Fibroblast of pulmonary artery (primary cell): ENCODE results near the gene TACR2.

ENCODE experiments used
- DNase-seq: peaks from one replicate; pipeline ENCODE4 v3.0.0-alpha.2; 2010; ENCODE audit warnings: low read depth
- H3K4me3 ChIP-seq: replicated peaks from 2 replicates; pipeline ENCODE4 v1.5.1; 2011; ENCODE audit warnings: low read depth, mild to moderate bottlenecking, control low read depth, low read length, moderate library complexity
- CTCF ChIP-seq: IDR thresholded peaks from 2 replicates; pipeline ENCODE4 v1.5.1; 2011; ENCODE audit warnings: mild to moderate bottlenecking, control low read depth, low read length, inconsistent platforms; ENCODE audit errors: missing control alignments

The TACR2 gene

GRCh38 chr10:69416695-69417094 lies at the start of gene TACR2:
Gene TACR2, minus strand, starts transcription at chr10:69416918. Its CDS starts 595 bp downstream, at chr10:69416323.
- H3K4me3 ChIP-seq = no peak within 1 kb of the TSS
- no peak for TF ChIP-seq CTCF
- DNase-seq = no peak

- no peak for TF ChIP-seq CTCF
- no peak for DNase-seq
- H3K4me3 ChIP-seq = no peak overlapping the region
Measured at GRCh38 chr10:69466158-69466490, 49.4 kb upstream of the TACR2 start.

- no peak overlapping the region for H3K4me3 ChIP-seq
- no peak for DNase-seq
- TF ChIP-seq CTCF = no peak
Measured at GRCh38 chr10:69465457-69466157, 48.9 kb upstream of the TACR2 start.

GRCh38 chr10:69464801-69465401 lies 48.2 kb upstream of the TACR2 start:
- H3K4me3 ChIP-seq = no peak overlapping the region
- no peak for TF ChIP-seq CTCF
- no peak for DNase-seq

- no peak overlapping the region for H3K4me3 ChIP-seq
- DNase-seq = no peak
- TF ChIP-seq CTCF = no peak
Measured at GRCh38 chr10:69464401-69464800, 47.7 kb upstream of the TACR2 start.

- TF ChIP-seq CTCF = no peak
- H3K4me3 ChIP-seq = no peak overlapping the region
- no peak for DNase-seq
Measured at GRCh38 chr10:69463886-69464285, 47.2 kb upstream of the TACR2 start.
